Astrocyte of the cerebellum (primary cell): Measurements from ENCODE around the gene XCL2.
"Not testable (repeated sequence)": the region's sequence is repeated elsewhere in the genome, so short reads cannot be mapped to it uniquely, and the experiment has no call there.

ENCODE experiments used
- DNase-seq: peaks from one replicate; pipeline ENCODE4 v3.0.0-alpha.2; 2011; ENCODE audit warnings: low read depth
- H3K4me3 ChIP-seq: 2 replicates; pipeline ENCODE4 v1.5.1; 2011; ENCODE audit warnings: mild to moderate bottlenecking, low read depth, low read length, moderate library complexity
- in situ Hi-C: cut with HindIII; loops from 2 replicates; pipeline ENCODE4 v1.10.0; 2017; ENCODE audit warnings: low sequenced_read_pairs
- TF ChIP-seq, protein P1 (sequence below): IDR thresholded peaks from 2 replicates; pipeline ENCODE4 v1.5.1; 2012; ENCODE audit warnings: low read length, low read depth, moderate library complexity, mild to moderate bottlenecking; ENCODE audit errors: missing control alignments

Gene XCL2, protein sequence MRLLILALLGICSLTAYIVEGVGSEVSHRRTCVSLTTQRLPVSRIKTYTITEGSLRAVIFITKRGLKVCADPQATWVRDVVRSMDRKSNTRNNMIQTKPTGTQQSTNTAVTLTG

GRCh38 chr1:168543840-168544498 is at the start of gene XCL2:
Gene XCL2 (minus strand): TSS chr1:168543997. CDS start chr1:168543964, 33 bp downstream.
- in situ Hi-C loops, H3K4me3 ChIP-seq, DNase-seq: not testable (repeated sequence)

DNA sequence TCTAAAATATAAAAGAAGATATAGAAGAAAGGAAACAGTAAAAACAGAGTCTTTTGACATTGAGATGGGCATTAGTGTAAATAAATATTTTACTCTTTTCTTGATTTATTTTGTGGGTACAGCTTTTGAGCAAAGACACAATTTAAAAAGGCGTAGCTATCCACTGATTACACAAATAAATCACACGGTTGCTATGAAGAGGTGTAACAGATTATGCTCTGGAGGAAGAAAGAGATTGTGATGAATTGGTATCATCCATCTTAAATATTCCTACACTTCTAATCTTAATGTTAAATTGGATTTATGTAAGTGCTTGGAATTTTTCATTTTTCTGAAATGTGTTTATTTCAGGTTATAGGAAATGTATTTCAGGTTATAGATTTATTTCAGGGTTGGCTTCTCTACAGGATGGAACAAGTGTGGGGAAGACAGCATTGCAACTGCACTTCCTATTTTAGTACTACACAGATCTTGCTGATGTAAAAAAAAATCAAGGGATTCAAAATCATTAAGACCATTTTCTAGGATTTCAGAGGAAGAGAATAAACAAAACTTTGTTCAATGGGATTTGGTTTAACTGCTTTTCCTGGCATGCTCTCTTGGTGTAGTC is 47.9 kb upstream of the XCL2 start:
- TF ChIP-seq, protein P1, sequence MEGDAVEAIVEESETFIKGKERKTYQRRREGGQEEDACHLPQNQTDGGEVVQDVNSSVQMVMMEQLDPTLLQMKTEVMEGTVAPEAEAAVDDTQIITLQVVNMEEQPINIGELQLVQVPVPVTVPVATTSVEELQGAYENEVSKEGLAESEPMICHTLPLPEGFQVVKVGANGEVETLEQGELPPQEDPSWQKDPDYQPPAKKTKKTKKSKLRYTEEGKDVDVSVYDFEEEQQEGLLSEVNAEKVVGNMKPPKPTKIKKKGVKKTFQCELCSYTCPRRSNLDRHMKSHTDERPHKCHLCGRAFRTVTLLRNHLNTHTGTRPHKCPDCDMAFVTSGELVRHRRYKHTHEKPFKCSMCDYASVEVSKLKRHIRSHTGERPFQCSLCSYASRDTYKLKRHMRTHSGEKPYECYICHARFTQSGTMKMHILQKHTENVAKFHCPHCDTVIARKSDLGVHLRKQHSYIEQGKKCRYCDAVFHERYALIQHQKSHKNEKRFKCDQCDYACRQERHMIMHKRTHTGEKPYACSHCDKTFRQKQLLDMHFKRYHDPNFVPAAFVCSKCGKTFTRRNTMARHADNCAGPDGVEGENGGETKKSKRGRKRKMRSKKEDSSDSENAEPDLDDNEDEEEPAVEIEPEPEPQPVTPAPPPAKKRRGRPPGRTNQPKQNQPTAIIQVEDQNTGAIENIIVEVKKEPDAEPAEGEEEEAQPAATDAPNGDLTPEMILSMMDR = no peak
- no peak for DNase-seq
- H3K4me3 ChIP-seq = no peak overlapping the region
- in situ Hi-C loops = no loop called here

GRCh38 chr1:168591066-168591465 is 47.3 kb upstream of the XCL2 start:
- H3K4me3 ChIP-seq = no peak overlapping the region
- in situ Hi-C loops = no loop called here
- no peak for DNase-seq
- TF ChIP-seq, protein P1 = no peak

- TF ChIP-seq, protein P1 = no peak
- in situ Hi-C loops = no loop called here
- no peak for DNase-seq
- no peak overlapping the region for H3K4me3 ChIP-seq
Observed at GRCh38 chr1:168589167-168589566, 45.4 kb upstream of the XCL2 start.

- no peak for DNase-seq
- H3K4me3 ChIP-seq = no peak overlapping the region
- TF ChIP-seq, protein P1 = no peak
- in situ Hi-C loops = no loop called here
Observed at GRCh38 chr1:168585937-168586336, 42.1 kb upstream of the XCL2 start.

GRCh38 chr1:168585191-168585590 is 41.4 kb upstream of the XCL2 start:
- no peak overlapping the region for H3K4me3 ChIP-seq
- no peak for DNase-seq
- TF ChIP-seq, protein P1 = no peak
- in situ Hi-C loops = no loop called here

DNA sequence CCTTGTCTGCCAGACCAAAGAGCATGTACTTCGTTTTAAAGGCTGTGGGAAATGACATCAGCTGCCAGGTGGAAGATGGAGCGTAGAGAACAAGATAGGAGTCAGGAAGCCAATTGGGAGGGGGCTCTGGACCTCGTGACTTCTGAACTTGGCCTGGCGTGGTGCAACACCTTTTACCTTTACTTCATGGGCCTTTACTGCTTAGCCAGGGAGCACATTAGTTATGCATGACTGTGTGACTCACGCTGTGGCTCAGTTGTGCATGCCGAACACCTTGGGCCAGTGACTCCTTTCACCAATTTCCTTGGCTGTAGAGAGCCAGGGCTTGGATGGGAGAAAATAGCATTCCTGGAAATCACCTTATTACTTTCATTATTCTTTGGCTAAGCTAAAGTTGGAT is 39.8 kb upstream of the XCL2 start:
- peak; percentile 52 for DNase-seq
- TF ChIP-seq, protein P1 = no peak
- in situ Hi-C loops = no loop called here
- H3K4me3 ChIP-seq = no peak overlapping the region
